RPMI7951 (cell line): ENCODE data around the gene SORBS2. TPM values are rescaled to one million over a fixed set of nuclear protein-coding genes. Genes with fewer than 3 reads are reported as not detected.

Source experiments
- DNase-seq: peaks from one replicate; pipeline ENCODE4 v3.0.0-alpha.2; 2012; ENCODE audit warnings: low read depth
- total RNA-seq: library from RNA; depleted of rRNA; stranded (reverse); fragments of >200 nt; shearing (Covaris generic); gene quantifications from 2 replicates; pipeline ENCODE4 v1.2.3, GENCODE V29; 2014

Gene SORBS2
- total RNA-seq, 1 experiment from 2014 or later: 17.3 TPM

DNA sequence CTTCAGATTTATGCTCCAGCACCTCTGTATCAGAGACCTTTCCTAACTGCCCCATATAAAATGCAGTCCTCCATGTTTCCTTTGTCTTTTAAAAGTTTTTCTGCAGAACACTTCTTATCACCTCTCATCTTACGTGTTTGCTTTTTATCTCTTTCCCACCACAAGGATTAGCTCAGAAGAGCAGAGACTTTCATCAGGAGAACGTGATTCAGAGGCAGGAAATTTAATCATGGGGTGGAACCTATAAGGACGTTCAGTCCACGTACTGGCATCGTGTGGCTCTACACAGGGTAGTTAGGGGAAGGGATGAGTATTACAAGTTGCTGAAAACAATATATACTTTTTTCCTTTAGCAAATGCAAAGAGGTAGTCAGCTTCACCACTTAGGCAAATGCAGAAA, 98.7 kb downstream of the SORBS2 start:
- no peak for DNase-seq

DNA sequence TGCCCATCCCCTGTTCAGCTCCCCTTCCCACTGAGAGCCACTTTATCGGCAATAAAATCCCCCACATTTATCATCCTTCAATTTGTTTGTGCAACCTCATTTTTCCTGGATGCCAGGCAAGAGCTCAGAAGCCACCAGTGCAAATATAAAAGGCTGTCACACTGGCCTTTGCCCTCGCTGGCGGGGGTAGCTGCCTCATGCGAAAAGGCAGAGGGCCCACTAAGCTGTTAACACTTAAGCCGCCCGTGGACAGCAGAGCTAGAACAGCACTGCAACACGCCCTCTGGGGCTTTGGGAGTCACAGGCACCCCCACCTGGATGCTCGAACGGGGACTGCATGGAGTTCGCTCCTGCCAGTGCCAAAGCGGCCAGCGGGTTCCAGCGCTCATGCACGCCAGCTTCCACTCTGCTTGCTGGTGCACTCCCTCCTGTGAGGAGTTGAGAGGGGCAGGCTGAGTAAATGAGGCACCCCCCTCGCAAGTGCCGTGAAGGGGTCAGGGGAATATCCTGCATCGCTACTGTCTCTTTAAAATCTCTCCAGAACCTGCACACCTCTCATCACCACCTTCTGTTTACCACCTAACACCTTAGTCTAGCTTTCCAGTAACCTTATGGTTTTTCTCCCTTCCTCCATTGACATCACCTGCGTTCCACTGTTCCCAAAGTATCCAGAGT, 99.5 kb downstream of the SORBS2 start:
- no peak for DNase-seq

DNA sequence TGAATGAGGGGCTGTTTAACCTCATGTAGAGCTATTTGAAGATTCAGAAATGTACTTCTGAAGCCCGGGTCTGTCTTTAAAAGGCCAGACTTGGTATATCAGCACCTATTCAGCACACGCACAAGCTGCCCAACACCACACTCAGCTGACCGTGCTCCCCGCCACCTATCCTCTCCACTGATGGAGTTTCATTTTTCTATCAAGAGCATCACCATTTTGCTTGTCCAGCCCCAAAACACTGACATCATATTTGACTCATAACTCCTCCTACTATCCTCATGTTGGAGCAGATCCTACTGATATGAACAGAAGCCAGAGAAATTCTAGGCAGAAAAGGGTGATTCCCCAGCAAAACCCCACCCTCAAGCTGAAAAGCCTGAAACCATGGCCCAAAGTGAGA, 100.3 kb downstream of the SORBS2 start:
- peak; percentile 39 for DNase-seq

DNA sequence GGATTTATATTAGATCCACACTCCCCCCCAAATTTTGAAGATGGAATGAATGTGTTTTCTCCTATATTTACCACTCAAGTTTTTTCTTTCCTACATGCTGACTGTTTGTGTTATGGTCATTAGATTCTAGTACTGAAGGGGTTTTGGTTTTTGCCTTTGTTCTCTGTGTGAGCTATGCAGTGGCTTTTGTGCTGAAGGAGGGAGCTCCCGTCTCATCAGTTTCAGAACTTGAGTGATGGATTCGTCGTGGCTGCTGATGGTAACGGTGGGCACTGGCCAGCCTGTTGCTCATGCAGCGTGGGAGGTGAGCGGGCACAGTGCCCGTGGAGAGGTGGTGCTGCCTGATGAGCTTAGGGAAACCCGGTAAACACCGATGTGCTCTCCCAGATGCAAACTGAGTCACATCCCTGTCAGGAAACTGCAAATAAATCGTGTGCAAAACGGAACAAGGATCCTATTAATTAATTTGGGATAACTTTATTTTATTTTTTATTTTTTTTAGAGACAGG, 101.5 kb downstream of the SORBS2 start:
- DNase-seq: peak; percentile 53

DNA sequence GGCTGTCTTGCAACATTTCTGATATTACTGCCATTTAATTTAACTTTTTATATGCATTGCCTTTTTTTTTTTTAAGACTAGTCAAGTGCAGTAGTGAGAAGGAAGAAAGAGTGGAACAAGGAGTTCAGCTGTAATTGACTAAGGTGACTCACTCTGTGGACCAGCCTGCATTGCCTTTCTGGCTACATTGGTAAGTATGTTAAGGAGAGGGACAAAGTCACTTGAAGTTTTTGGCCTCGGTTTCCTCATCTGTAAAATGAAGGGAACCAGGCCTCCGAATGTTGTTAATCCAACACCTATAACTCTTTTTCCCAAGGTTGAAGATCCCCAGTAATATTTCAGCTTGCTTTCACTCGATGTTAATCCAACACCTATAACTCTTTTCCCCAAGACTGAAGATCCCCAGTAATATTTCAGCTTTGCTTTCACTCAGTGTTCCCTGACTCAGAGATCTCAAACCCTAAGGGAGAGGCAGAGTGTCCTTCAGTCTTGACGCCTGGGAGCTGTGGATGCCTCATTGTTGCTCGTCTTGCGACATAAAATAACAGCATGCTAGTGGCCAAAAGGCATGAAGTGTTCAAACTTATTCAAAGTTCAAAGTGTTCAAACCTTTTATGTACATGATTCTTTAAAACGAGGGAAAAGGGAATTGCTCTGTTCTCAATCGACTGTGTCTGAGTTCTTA, 102.0 kb downstream of the SORBS2 start:
- peak; percentile 56 for DNase-seq

DNA sequence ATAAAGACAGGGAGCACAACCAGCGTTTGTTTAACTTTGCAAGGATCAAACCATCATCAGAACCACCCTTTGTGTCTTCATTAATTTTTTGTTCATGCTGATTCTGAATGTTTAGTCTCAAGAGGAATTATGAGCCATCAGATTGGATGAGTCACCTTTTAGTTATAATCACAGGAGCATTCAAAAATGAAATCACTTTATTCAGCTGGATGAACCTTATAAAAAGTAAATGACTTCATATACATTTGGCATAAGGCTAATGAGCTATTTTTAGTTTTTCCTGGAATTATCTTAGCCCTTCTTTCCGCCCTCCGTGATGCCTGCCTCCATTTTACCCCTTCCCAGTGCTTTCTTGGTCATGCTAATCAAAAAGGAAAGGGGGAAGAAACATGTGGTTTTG, 103.6 kb downstream of the SORBS2 start:
- DNase-seq: peak; percentile 45

DNA sequence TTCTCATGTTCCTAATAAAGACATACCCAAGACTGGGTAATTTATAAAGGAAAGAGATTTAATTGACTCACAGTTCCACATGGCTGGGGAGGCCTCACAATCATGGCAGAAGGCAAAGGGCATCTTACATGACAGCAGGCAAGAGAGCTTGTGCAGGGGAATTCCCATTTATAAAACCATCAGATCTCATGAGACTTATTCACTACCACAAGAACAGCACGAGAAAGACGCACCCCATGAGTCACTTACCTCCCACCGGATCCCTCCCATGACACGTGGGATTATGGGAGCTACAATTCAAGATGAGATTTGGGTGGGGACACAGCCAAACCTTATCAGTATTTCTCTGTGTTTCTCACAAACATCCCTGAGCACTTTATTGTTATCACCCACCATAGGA, 104.4 kb downstream of the SORBS2 start:
- DNase-seq: peak; percentile 79

DNA sequence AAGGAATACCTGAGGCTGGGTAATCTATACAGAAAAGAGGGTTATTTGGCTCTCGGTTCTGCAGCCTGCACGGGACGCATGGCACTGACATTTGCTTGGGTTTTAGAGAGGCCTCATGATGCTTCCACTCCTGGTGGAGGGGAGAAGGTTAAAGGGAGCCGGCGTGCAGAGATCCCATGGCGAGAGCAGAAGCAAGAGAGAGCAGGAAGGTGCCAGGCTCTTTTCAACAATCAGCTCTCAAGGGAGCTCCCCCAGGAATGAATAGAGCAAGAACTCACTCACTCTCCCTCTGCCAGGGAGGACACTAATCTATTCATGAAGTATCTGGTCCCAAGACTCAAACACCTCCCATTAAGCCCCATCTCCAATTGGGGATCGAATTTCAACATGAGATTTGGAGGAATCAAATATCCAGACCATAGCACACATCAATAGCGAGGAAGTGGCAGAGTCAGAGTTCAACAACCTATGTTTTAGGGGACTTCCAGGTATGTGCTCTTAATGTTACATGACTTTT, 109.8 kb downstream of the SORBS2 start:
- no peak for DNase-seq

DNA sequence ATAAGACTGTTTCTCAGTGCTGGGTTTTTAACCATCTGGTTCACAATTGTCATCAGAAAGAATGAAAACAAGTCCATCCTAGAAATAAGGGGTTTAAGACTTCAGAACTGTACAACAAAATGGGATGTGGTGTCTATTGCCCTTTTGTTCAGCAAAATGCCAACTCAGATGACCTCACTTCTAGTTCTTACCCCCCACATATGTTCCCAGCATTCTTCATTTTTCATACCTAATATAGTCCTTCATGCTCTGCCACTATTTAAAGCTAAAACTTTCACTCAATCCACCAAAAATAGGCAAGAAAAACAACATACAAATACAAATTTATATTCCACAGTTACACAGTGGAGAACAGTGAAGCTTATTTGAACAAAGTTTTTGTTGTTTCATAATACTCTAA, 111.4 kb downstream of the SORBS2 start:
- no peak for DNase-seq

DNA sequence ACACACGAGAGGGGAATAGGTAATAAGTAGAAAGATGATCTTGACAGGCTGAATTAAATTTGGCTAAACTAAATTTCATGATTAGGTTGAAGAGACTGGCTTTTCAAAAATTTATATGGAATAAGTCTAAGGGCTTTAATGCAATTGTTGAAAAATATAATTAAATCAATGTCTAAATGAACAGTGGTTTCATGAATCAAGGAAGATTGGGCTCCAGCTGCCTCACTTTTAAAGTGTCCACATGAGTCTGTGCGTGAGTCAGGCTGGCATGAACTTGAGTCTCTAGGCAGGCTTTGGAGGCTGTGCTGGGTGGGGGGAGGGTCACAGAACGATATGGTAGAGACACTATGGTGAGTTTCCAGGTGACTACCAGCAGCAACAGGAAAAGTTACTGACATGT, 111.9 kb downstream of the SORBS2 start:
- DNase-seq: peak; percentile 53

DNA sequence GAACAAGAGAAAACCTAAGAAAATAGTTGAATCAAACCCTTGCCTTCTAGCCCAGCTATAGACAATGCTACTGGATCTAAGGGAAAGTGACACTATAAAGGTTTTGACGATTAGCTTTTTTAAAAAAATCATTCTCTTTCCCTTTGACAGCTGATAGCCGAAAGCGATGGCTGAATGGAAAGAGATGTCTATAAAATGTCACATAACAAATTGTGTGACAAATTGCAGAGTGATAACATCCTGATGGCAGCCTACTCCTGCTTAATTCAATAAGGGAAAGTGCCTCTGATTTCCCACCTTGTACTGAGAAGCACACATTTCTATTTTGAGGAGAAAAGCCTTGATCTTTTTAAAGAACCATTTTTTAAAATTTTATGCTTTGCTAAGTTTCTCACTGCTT, 114.5 kb downstream of the SORBS2 start:
- DNase-seq: no peak

DNA sequence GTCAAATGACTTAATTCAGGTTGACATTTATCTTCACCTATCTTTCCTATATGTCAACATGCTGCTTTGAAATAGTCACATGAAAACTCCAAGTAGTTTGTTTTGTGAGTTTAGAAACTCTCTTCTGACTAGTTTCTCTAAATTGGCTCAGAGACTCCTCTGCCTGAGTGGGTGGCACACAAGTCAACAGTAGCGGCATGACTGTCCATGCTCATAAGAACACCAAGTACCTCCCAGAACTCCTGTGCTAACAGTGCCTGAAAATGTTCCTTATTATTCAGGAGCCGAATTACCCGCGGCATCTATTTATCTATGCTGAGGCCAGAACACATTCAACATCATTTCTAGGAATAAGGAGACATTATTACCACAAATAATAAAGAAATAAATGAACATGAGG, 116.3 kb downstream of the SORBS2 start:
- DNase-seq: no peak

DNA sequence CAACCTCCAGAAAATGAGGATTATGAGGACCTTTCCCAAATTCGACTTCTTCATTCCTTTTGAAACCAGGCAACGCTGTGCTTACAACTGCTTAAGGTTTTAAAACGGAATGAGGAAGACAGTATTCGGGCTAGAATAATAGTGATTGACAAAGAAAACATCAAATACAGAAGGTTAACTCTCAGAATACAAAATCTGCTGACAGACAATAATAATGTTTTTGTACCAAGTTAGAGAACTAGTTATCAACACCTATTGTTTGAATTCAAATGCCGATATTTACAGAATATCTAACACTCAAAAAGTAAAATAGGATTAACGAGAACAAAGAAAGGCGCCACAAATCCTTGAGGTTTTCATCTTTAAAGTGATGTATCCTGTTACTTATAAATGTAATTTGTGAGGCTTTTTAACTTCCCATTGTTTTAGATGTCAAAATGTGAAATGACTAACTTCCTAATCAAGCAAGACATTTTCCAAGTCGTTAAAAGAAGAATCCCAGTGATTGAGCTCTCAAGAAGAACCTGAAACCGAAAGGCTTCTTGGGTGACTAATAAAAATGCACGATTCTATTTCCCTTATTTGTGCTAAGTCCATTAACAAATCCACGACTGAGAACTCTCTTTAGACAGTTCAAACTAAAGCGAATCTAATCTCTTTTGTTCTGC, 118.3 kb downstream of the SORBS2 start:
- peak; percentile 46 for DNase-seq

DNA sequence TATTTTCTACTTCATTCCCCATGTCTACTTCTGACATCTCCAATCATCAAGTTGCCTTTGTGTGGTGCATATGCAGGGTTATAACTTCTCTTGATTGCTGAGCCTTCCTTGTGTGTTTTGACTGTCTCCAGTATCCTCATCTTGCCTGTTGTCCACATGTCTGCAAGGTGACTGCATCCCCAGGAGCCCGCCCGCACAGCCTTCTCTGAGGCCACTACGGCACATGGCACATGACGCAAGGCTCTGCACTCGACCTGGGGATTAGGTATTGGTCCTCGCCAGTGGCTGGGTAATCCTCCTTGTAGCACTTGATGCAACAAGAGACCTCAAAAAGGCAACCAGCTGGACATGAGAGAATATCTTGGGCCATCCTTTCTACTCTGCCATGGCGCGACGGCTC, 122.6 kb downstream of the SORBS2 start:
- DNase-seq: no peak

DNA sequence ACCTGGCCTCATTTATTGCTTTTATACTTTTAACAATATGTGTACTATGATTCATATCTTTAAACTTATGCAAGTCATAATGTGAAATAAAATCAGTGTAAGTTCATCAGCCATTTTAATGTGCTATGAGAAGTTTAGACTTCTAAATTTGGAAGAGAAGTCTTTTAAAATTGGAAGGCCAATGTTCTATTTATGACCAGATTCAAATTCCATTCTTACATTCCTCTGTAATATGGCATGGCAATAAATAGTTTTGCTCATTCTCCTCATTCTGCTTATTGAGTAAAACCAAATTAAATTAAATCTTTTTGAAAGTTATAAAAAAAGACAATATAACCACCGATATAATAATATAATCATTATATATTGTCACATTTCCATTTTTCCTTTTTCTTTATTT, 126.2 kb downstream of the SORBS2 start:
- no peak for DNase-seq

DNA sequence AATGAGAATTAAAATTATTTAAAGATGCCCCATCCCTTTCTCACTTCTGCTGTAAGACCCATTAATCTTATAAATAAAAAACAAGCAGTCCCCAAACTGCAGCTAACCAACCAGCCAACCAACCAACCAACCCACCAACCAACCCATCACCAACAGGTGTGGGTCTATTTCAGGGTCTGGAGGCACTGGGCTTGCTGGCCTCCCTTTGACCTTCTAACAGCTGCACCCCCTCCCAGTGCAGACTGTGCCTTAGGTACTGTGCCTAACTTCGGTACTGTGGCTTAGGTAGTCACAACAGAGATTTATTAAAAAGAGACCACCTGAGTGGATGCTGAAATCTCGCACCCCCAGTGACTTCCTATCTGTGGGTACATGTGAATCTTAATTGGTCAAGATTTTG, 128.1 kb downstream of the SORBS2 start:
- DNase-seq: no peak

DNA sequence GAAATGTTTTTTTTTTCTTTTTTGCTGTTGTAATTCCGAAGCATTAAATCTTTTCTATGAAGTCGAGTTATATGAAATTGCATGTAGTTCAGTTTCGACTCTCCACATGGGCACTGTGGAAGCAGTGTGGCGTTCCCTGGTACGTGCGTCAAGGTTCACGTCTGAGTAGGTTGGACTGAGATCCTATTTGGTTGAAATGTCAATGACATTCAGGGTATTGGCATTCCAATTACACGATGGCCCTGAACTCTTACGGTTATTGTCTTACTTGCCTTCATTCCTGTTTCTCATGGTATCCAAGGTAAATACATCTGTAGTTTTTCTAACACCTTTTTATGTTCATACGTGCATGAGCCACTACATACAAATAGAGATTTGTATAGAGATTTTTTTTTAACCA, 128.8 kb downstream of the SORBS2 start:
- DNase-seq: no peak

DNA sequence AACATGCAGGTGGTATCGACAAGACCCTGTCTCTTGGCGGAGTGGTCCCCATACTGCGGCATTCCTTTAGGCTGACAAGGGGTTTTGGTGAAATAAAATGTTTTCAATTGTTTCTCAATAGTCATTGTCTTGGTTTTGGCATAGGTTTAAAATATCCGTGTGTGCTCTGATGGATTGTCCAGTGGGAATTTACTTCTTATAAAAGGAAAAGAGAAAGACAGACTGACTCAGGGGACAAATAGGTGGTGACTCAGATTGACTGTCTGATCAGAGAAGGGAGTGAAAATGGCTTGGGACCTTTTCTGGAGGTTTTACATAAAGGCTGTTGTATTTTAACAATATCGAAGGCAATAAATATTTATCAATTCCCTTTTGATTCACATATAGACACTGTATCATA, 129.8 kb downstream of the SORBS2 start:
- peak; percentile 65 for DNase-seq

DNA sequence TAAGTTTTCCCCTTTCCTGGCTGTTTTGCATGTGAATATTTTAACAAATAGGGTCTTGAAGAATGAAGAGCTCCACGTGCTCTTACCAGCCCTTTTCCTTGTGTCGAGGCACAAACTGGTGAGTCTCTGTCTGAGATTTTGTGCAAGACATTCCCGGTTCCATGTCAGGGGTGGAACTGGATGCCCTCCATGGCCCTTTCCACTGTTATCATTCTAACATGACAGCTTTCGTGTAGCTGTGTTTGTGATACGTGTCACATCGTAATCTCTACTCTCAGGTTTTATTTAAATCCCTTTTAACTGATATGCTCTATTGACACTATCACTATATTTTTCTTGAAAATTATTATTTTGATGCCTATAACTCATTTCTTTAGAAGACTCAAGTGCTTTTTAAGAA, 130.4 kb downstream of the SORBS2 start:
- no peak for DNase-seq

DNA sequence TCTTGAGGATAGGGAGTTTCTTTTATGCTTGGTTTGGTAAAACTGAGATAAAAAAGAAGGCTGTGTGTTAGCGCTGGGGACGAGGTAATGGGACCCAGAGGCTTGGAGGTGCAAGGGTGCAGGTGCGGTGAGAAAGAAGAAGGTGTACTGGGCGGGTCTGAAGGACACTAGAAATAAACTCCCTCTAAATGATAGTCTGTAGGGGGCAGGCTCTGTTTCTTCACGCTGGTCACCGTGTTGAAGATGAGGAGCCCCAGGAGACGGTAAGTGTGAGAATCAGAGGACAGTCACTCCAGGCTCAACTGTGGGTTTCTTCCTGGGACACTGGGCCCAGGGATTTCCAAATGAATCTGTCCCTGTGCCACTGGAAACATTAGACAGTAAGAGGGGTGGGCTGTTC, 131.4 kb downstream of the SORBS2 start:
- no peak for DNase-seq

DNA sequence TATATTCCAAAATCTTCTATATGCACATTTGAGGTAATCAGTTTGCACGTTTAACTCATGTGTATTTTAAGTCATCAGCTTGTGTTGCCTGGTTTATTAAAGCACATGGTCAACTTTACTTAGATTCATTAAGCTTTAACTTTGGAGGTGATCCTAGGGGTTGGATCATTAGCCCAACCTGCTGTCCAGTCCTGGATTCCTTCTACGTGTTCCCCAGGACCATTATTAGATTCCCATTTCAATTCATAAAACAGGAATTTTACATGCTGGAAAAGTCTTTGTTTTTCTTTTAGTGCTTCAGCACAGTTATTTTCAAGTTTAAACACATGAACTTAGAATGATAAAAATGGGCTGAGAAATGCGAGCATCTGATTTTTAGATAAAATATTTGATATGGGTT, 132.5 kb downstream of the SORBS2 start:
- DNase-seq: no peak

DNA sequence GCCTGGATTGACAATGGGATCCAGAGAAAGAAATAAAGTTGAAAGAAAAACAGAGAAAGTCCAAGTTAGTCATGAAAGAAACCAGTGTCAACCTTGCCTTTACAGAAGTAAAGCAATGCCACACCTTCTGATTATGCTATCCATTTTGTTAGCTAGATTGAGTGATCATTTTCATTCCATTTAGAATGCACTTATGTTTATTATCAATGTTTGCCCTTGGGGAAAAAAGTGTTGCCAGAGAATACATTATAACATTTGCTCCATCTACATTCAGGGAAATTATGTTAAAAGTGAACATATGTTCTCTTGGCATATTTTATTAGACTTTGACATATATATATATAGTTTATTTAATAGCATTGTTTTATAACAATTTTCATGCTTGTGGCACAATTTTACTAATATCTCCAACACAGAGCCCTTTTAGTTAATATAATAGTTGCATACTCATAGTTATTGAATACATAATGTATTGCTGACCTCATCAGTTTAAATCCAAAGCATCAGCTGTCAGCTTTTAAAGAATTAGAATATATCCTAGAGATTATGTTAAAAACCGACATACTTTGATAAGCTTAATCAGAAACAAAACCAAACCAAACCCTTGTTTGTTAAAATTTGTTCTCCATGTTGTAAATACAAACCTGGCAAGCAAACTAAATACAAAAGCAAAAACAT, 134.2 kb downstream of the SORBS2 start:
- DNase-seq: no peak
